Panc1 (cell line): ENCODE measurements around the gene LGALS4. TPM values are rescaled to one million over a fixed set of nuclear protein-coding genes. Genes with fewer than 3 reads are reported as not detected.
"Not testable (repeated sequence)": the region's sequence is repeated elsewhere in the genome, so short reads cannot be mapped to it uniquely, and the experiment has no call there.

ENCODE experiments used
- ATAC-seq: fragments of 200-7000 bp; cut with Tn5 transposase; 2 replicates; pipeline ENCODE4 v1.9.1; 2020; ENCODE audit warnings: mild to moderate bottlenecking, moderate library complexity
- BruUV-seq: library from RNA; stranded (reverse); fragments of 400-500 nt; replicated peaks from 2 replicates; lab custom pipeline; 2021; lab: Mats Ljungman, UMichigan
- CTCF ChIA-PET: fragments of 300-600 bp; sonication (Branson Sonifier 250); formaldehyde crosslinking; loops from one replicate; lab custom pipeline; 2022; ENCODE audit warnings: antibody characterized with exemption; lab: Charles Lee
- POLR2A ChIA-PET: fragments of 300-600 bp; sonication (Branson Sonifier 250); formaldehyde crosslinking; loops from one replicate; lab custom pipeline; 2022; ENCODE audit warnings: antibody characterized with exemption; lab: Charles Lee
- DNase-seq: peaks from one replicate; pipeline ENCODE4 v3.0.0-alpha.2; 2010; ENCODE audit warnings: low read depth, low spot score
- H3K27ac ChIP-seq: 2 replicates; pipeline ENCODE4 v1.5.1; 2011; ENCODE audit warnings: mild to moderate bottlenecking, low read length, inconsistent platforms
- H3K27me3 ChIP-seq: fragments of 200-500 bp; sonication (Bioruptor generic); 2 replicates; pipeline ENCODE4 v1.6.0; 2014; ENCODE audit warnings: low read length, inconsistent platforms; ENCODE audit not compliant: control insufficient read depth, insufficient read depth
- H3K36me3 ChIP-seq: fragments of 200-500 bp; sonication (Bioruptor generic); 2 replicates; pipeline ENCODE4 v1.5.1; 2014; ENCODE audit warnings: inconsistent platforms, mild to moderate bottlenecking, low read length, moderate library complexity; ENCODE audit not compliant: control insufficient read depth, insufficient read depth
- H3K4me1 ChIP-seq: 2 replicates; pipeline ENCODE4 v1.5.1; 2011; ENCODE audit warnings: inconsistent platforms, mild to moderate bottlenecking, low read length, moderate library complexity; ENCODE audit not compliant: control insufficient read depth, insufficient read depth
- H3K4me3 ChIP-seq, 2 experiments: 2 replicates each; pipeline ENCODE4 v1.5.1; 2011 to 2012; ENCODE audit warnings: low read depth in 2 of 2, low read length in 2 of 2, mild to moderate bottlenecking in 2 of 2, inconsistent platforms in 1 of 2, moderate library complexity in 1 of 2
- H3K9me3 ChIP-seq: fragments of 200-500 bp; sonication (Bioruptor generic); 2 replicates; pipeline ENCODE4 v1.5.1; 2014; ENCODE audit warnings: low read depth, mild to moderate bottlenecking, inconsistent platforms, low read length, moderate library complexity; ENCODE audit not compliant: control insufficient read depth, insufficient read depth
- CTCF ChIP-seq: fragments of 450-650 bp; IDR thresholded peaks from 2 replicates; pipeline ENCODE4 v1.5.1; 2017; ENCODE audit warnings: mild to moderate bottlenecking
- POLR2AphosphoS5 ChIP-seq: IDR thresholded peaks from 2 replicates; pipeline ENCODE4 v1.6.1; 2012; ENCODE audit warnings: mild to moderate bottlenecking, low read depth, low read length, moderate library complexity
- REST ChIP-seq, 2 experiments: IDR thresholded peaks; 2 replicates each; pipeline ENCODE4 v1.6.1; 2011 to 2012; ENCODE audit warnings: low read depth in 2 of 2, control low read depth in 1 of 2, low read length in 1 of 2, mild to moderate bottlenecking in 1 of 2, moderate library complexity in 1 of 2; ENCODE audit not compliant: insufficient read depth in 1 of 2
- SIN3A ChIP-seq: IDR thresholded peaks from 2 replicates; pipeline ENCODE4 v1.6.1; 2012; ENCODE audit warnings: low read depth, mild to moderate bottlenecking, low read length, moderate library complexity, borderline replicate concordance; ENCODE audit not compliant: insufficient read depth
- TCF7L2 ChIP-seq: IDR thresholded peaks from 2 replicates; pipeline ENCODE4 v1.6.1; 2011; ENCODE audit warnings: mild to moderate bottlenecking, low read depth, low read length, inconsistent platforms
- in situ Hi-C: cut with HindIII; loops from 2 replicates; pipeline ENCODE4 v1.10.0; 2016; ENCODE audit warnings: low sequenced_read_pairs, low pct_unique_long_range_greater_than_20kb
- intact Hi-C: fragments of 100-400 bp; cut with micrococcal nuclease; formaldehyde crosslinking; loops from one replicate; pipeline ENCODE4 v1.10.0; 2022; ENCODE audit not compliant: unreplicated experiment
- total RNA-seq: library from RNA; stranded (reverse); gene quantifications from one replicate; pipeline ENCODE4 v1.2.1, GENCODE V29; 2021; ENCODE audit not compliant: unreplicated experiment

The LGALS4 gene
- total RNA-seq, 1 experiment from 2014 or later: 3.9 TPM

GRCh38 chr19:38815059-38816001 is 2.6 kb upstream of the LGALS4 start:
- CTCF ChIA-PET: interaction anchor here (0.6 kb wide), 1 partner anchor 23 kb away, joined by 3 read pairs; no protein-coding TSS in a partner anchor
- intact Hi-C loops (no loop called here), in situ Hi-C loops (no loop called here)
- BruUV-seq: TSS peak; percentile 86
- Histone ChIP-seq H3K36me3 (peaks cover 8% of the 10 kb centered on the region; the same call in 1 of the 2 replicates), H3K27me3 (no peaks in the 10 kb centered on the region), H3K27ac (no peak overlapping the region), H3K4me1 (peaks cover 8% of the 10 kb centered on the region), H3K9me3 (no peaks in the 10 kb centered on the region), H3K4me3 (no peak overlapping the region)
- DNase-seq (no peak), ATAC-seq (peak; percentile 13)
- POLR2A ChIA-PET: interaction anchor here (1.4 kb wide), 1 partner anchor 15 kb away, joined by 3 read pairs; no protein-coding TSS in a partner anchor
- no peak for TF ChIP-seq TCF7L2
- TF ChIP-seq POLR2AphosphoS5: peak; percentile 12; the same call in 1 of the 2 replicates
- no peak for TF ChIP-seq SIN3A
- TF ChIP-seq REST (IDR thresholded peaks at IDR 0.05; ENCODE audit: insufficient read depth in 1 of 2, low read depth in 2 of 2, low read length in 1 of 2): no peak
- TF ChIP-seq CTCF: no peak

- intact Hi-C loops, H3K27ac ChIP-seq, BruUV-seq, DNase-seq, H3K27me3 ChIP-seq, in situ Hi-C loops, H3K4me1 ChIP-seq, H3K4me3 ChIP-seq, H3K36me3 ChIP-seq, H3K9me3 ChIP-seq, ATAC-seq: not testable (repeated sequence)
- POLR2A ChIA-PET: interaction anchor here (0.6 to 1.4 kb wide), 10 partner anchors 17 to 1338 kb away, joined by 3 to 19 read pairs (median 6); no protein-coding TSS in a partner anchor
- CTCF ChIA-PET: interaction anchor here (0.7 kb wide), 2 partner anchors 117 to 299 kb away, joined by 3 to 4 read pairs; partner anchors contain the start of gene MRPS12
Measured at GRCh38 chr19:38813932-38814331, 1.2 kb upstream of the LGALS4 start.
